GM11168 (cell line): ENCODE measurements around the gene CLDN34.

Experiments used
- in situ Hi-C: fragments of 300-500 bp; cut with MboI; formaldehyde crosslinking; loops from one replicate; pipeline ENCODE4 v1.12.0; 2022; ENCODE audit warnings: low sequenced_read_pairs; ENCODE audit not compliant: unreplicated experiment

CLDN34 gene, protein sequence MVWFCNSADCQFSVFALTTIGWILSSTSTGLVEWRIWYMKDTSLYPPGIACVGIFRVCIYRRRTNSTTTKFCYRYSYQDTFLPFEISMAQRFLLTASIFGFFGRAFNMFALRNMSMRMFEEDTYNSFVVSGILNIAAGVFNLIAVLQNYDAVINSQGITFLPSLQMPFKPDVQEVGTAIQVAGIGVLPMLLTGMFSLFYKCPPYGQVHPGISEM

DNA sequence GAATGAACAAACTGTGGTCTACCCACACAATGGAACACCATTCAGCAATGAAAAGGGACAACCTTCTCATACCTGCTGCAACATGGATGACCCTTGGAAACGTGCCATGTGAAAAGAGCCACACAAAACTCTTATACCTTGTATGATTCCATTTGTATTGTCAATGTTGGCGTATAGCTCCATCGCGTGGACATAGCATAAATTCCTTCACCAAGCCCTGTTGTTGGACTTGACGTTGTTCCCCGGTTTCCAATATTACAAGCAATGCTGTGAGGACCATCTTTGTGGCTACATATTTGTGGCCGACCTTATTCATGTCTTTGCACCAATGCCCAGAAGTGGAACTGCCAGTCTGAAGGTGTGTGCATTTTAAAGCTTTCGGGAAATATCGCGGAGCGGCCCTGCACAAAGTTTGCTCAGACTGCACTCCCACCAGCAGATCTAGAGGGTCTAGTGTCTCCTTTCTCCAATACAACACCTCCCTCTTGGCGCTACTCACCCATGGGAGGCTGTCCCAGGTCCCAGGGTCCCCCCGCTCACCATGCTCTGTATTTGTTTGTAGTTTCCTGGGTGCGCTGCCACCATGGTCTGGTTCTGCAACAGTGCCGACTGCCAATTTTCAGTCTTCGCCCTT is at the start of gene CLDN34:
TSS of gene CLDN34 (plus strand) at position 584 of the 634 bp plus-strand sequence. CDS start at position 584, 0 bp downstream.
- in situ Hi-C loops = no loop called here

DNA sequence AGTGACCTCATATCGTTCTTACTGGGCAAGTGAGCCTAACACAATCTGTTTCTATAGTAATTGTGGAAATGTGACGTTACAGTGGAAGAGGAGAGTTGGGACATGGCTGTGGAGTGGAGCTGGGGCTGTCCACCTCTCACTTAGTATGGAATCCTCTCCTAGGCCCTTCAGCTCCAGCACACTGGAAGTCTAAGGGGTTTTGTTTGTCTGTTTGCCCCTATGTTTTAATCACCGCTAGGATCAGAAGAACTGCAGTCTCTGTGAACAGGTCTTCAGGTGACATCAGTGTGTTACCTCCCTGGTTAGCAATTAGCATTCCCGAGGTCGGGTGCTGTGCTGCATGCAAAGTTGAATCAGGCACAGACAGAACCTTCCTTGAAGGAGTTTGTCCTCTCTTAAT is 49.3 kb upstream of the CLDN34 start:
- in situ Hi-C loops = no loop called here

DNA sequence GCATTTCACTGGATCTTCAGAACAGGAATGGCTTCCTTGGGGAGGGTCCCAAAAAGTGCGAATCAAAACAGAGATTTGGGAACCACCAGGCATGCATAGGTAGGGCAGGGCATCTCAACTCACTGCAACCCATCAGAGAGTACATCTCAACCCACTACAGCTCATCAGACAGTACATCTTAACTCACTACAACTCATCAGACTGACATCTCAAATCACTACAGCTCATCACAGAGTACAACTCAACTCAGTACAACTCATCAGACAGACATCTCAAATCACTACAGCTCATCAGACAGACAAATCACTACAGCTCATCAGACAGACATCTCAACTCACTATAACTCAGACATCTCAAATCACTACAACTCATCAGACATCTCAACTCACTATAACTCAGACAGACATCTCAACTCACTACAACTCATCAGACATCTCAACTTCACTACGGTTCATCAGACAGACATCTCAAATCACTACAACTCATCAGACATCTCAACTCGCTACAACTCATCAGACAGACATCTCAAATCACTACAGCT is 47.5 kb upstream of the CLDN34 start:
- in situ Hi-C loops = no loop called here

DNA sequence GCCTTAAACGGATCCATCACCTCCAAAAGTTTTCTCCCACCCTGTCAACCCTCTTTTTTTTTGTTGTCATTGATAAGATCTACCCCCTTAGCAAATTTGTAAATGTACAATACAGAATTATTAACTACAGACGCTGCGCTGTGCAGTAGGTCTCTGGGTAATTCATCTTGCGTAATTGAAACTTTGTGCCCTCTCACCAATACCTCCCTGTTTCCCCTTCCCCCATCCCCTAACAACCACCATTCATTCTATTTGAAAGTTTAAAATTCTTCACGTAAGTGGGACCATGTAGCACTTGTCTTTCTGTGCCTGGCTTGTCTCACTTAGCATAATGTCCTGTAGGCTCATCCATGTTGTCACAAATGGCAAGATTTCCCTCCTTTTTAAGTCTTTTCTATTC is 45.8 kb upstream of the CLDN34 start:
- in situ Hi-C loops = no loop called here

DNA sequence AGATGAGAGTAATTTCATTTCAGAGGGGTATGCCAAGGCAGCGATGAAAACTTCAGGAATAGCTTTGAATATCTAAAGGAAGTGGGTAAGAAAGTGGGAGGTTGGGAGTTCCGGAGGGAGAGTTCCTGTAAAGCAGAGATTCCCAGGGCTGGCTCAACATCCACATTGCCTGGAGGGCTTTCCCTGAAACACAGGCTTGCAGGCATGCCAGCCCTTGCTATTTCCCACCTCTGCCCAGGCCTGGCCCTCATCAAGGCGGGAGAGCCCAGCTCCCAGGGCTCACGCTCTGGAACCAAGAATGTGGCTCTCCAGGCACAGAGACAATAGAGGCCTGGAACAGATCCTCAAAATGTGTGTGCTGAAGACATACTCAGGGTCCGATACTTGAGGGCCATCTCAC is 43.8 kb upstream of the CLDN34 start:
- in situ Hi-C loops = no loop called here

DNA sequence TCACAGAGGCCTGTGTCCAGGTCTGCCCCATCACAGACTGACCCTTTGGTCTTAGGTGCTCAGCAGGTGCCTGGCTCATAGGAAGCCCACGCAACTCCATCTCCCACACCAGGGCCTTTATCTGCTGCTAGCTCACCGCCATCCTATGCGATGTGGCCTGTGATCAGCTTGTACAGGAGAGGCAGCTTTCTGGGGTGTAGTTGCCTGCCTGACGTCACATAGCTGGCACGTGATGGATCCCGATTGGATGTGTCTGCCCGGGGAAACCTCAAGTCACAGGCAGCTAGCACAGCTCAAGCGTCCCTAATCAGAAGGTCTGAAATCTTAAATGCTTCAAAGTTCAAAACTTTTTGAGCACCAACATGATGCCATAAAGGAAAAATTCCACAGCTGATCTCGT is 41.2 kb upstream of the CLDN34 start:
- in situ Hi-C loops = no loop called here

DNA sequence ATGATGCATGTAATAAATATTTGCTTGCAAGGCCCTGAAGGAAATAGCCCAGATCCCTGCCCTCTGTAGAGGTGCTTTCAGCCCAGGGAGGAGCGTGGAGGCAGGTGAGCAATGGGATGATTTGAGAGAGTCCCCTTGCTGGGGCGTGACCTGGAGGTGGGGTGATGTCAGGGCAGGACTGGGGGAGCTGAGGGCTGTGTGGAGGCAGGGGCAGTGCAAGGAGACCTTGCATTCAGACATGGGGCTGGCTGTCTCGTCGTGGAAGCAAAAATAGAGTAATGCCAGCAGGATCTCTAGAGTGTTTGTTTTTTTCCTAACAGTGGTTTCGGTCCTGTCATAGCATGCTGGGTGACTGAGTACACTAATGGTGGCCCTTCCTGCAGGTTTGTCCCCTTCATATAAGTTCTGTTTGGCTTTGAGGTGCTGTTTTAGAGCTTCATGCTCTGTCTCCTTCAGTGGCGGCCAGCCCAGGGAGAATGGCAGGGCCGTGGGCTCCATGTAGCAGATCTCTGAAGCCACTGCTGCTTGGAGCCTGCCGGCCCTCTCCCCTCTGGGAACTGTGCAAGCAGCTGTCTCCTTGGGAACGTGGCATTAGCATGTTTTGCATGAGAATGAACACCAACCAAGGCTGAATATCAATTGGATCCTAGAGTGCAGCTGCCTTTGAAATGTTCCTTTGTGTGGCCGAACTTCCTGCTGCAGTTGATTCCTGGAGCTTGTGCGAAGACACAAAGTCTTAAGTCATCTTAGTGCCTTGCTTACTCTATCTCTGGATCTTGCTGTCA is 39.3 kb upstream of the CLDN34 start:
- in situ Hi-C loops = no loop called here

DNA sequence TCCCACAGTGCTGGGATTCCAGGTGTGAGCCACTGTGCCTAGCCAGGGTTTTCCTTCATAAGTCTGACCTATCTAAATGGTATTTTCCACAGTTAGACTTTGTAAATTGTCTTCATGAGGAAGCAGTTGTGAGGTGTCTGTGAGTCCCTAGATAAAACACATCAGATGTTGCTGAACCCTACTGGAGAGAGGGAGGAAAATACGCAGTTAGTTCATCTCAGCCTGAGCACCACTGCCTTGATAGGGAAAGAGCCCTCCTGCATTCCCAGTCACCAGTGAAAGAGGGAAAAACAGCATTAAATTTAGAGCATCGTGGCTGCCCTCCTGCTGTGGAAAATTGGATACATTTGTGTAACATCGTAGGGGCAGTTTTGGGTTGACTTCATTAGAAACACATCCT is 31.7 kb upstream of the CLDN34 start:
- in situ Hi-C loops = no loop called here

DNA sequence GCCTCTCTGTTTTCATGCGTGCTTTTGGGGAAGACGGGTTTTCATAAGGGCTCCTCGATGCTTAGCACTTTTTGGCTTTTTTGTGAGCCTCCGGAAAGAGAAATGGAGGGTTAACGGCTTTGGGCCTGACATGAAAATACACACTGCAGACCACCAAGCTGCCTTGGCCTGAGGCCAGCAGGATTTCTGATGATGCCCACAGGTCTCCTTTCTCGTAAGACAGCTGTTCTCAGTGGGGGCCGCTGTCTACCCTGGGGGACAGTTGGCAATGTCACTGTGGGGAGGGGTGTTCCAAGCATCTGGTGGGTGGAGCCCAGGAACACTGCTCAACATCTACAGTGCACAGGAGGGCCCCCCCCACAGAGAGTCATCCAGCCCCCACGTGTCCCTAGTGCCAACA is 29.4 kb upstream of the CLDN34 start:
- in situ Hi-C loops = no loop called here

DNA sequence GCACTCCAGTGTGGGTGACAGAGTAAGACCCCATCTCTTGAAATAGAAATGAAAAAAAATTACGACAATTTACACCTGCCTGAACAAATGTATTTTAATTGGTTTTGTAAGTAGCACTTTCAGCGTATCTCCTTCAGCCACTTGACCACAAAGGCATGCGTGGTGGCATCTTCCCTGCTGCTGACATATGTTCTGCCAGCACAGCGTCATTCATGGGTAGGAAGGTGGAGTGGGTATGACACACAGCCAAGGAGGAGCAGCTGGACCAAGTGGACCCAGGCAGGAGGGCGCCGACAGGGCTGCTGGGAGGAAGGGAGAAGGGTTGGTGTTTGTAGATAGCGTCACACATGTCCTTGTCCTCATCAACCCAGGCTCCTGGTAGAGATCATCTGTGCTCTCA is 28.6 kb upstream of the CLDN34 start:
- in situ Hi-C loops = no loop called here

DNA sequence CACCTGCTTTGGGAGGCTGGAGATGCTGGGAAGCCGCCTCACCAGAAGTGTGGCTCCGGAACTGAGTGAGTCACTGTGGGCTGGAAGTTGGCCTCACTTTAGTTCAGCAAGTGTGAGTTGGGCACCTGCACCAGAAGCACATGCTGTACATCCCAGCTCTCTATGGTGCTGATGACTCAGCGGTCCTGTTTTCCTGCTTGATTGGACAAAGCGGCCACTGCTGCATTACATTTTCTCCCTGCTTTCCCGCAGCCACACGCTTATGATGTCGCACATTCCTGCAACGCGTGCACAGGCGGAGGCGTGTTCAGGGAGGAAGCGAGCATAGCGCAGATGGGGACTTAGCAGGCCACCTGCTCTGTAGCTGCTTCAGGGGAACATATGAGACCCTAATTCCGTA is 26.7 kb upstream of the CLDN34 start:
- in situ Hi-C loops = no loop called here

DNA sequence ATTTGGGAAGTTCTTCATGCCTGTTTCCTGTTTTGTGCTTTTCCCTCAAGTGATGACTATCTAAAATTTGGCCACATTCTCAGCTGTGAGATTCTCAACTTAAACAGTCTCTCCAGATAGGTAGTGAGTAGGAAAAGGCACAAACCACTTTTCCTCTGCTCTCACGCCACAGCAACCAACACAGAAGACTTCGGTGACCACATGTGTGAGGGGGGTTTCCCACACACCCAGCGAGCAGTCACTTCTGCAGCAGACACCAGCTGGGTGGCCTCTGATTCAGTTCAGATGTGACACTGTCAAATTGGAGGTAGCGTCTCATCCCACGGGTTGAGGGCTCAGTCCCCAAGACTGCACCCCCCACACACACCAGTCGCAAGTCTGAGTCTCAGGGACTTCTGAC is 25.1 kb upstream of the CLDN34 start:
- in situ Hi-C loops = no loop called here

DNA sequence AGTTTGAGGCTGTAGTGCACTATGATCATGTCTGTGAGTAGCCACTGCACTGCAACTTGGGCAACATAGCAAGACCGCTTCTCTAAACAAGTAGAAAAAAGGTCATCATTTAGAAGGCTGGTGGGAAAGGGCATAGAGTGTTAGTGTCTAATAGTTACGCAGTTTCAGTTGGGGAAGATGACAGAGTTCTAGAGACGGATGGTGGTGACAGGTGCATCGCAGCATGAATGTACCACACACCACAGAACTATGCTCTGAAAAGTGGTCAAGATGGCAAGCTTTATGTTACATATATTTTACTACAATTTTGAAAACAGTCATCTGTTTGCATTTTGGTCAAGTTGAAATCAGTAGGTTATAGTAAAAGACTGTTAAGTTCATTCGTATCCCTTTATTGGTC is 23.7 kb upstream of the CLDN34 start:
- in situ Hi-C loops = no loop called here

DNA sequence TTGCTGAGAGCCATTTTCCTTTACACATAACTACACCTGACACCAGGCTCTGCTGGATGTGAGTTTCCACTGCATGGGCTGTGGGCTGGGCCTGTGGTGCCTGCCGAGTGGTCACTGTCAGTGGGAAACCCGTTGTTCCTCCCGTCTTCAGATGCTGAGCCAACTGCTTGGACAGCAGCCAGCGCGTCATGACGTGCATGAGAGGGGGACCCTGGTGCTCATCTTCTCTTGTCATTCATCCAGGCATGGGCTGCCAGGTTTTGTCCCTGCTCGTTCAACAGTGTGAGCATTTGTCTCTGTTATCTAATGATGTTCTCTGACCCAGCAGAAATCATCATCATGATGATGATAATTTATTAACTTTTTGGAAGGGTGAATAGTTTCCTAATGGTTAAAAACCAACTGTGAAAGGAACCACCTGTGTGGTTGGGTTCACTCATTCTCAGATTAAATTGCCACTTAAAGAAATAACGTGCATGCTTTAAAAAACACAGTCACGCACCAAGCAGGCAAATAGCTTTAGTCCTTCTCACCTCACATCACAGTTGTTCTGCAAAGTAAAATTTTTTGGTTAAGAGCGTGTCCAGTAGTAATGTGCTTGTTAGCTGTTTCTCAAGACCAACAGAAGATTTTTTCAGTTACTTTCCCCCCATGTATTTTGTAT is 19.9 kb upstream of the CLDN34 start:
- in situ Hi-C loops = no loop called here

DNA sequence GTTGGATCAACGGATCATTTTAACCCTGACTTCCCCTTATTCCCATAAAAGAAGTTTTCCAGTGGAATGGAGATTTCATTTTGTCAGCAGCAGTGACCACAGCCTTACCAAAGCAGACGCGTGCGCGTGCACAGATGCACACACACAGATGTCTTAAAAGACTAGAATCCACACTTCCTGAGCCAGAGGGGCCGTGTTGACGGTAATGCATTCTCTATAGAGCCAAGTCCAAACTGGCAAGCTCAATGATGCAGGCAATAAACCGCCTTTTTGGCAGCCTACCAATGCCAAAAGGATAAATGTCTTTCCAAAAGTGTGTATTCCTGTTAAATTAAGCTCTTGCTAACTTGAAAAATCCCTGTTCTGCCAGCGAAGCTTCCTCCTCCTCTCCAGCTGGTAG is 18.8 kb upstream of the CLDN34 start:
- in situ Hi-C loops = no loop called here

DNA sequence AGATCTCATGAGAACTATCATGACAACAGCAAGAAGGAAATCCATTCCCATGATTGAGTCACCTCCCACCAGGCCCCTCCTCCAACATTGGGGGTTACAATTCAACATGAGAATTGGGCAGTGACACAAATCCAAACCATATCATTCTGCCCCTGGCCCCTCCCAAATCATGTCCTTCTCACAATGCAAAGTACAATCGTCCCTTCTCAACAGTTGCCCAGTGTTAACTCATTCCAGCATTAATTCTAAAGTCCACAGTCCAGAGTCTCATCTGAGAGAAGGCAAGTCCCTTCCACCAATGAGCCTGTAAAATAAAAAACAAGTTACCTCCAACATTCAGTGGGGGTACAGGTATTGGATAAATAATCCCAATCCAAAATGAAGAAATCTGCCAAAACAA is 14.9 kb upstream of the CLDN34 start:
- in situ Hi-C loops = no loop called here

DNA sequence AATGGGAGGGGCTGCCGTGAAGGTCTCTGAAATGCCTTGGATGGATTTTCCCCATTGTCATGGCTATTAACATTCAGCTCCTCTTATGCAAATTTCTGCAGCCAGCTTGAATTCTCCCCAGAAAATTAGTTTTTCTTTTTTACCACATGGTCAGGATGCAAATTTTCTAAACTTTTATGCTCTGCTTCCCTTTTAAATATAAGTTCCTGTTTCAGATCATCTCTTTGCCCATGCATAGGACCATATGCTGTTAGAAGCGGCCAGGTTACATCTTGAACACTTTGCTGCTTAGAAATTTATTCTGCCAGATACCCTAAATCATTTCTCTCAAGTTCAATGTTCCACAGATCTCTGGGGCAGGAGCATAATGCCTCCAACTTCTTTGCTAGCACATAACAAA is 13.8 kb upstream of the CLDN34 start:
- in situ Hi-C loops = no loop called here

DNA sequence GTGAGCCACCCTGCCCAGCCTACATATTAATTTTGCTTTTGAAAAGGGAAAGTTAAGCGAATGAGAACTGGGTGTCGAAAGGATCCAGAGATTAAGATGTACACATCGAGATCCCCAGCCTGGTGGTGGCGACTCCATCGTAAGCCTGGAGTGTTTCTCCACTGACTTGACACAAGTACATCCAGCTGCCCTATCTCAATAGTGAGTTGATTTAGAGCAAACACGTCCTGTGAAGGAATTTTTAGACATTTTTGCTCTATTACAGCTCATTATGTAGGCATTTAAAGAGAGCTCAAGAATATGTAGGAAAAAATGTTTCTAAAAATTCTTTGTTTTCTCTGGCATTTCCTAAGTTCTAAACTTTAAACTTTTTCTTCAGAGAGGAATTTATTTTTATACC is 11.7 kb upstream of the CLDN34 start:
- in situ Hi-C loops = no loop called here

DNA sequence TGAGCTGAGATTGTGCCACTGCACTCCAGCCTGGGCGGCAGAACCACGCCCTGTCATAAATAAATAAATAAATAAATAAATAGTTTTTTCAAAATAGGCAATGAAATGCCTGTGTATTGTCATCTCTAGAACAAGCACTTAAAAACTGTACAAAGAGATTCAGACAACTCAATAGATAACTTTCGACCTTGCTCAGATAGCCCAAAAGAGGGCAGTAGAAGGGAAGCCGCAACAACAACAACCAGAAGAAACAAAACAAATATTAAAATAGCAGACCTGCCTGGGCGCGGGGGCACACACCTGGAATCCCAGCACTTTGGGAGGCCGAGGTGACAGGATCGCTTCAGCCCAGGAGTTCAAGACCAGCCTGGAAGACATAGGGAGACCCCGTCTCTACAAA is 9.4 kb upstream of the CLDN34 start:
- in situ Hi-C loops = no loop called here

DNA sequence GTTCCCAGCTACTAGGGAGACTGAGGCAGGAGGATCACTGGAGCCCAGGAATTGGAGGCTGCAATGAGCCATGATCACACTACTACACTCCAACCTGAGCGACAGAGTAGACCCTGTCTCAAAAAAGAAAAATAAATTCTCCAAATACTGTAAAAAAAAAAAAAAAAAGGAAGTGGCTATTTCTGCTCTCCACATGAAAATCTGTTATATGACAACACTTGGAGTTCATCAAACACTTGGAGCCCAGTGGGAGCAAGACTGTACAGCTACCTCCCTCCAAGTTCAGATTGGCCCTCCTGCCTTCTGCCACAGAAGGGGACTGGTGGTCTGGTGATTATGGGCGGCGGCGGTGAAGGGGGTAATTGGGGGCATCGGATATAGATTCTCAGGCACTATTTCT is 9.0 kb upstream of the CLDN34 start:
- in situ Hi-C loops = no loop called here

DNA sequence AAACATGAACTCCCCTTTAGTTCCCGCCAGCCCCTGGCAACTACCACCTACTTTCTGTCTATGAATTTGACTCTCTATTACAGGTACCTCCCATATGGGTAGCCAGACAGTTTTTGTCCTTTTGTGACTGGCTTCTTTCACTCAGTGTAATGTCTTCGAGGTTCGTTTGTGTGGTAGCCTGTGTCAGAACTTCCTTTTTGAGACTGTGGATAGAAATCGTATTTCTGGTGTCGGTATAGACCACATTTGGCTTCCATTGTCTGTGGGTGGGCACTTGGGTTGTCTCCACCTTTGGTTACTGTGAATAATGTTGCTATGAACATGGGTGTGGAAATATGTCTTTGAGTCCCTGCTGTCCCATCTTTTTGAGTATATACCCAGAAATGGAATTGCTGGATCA is 5.4 kb upstream of the CLDN34 start:
- in situ Hi-C loops = no loop called here
